SU-DHL-6 (cell line): Measurements from ENCODE around the gene UPK2.

Experiments used
- CTCF ChIP-seq: fragments of 200-600 bp; sonication (generic); IDR thresholded peaks from one replicate; pipeline ENCODE4 v1.5.1; 2017; ENCODE audit warnings: antibody characterized with exemption, mild to moderate bottlenecking, low read length, moderate library complexity; ENCODE audit not compliant: insufficient read depth, poor library complexity, severe bottlenecking
- EZH2phosphoT487 ChIP-seq: fragments of 200-600 bp; sonication (generic), shearing (Covaris generic); conservative IDR thresholded peaks from 2 replicates; pipeline ENCODE4 v1.6.1; 2018; ENCODE audit warnings: mild to moderate bottlenecking, antibody characterized with exemption, low read length, moderate library complexity, mixed read lengths

- no peak for TF ChIP-seq EZH2phosphoT487
- TF ChIP-seq CTCF = no peak
These were observed 39.2 kb upstream of the UPK2 start for GRCh38 chr11:118916842-118917388.
